ENCODE results near the gene SSBP1.
"Not testable (repeated sequence)": the region's sequence is repeated elsewhere in the genome, so short reads cannot be mapped to it uniquely, and the experiment has no call there.

SSBP1 gene

GRCh38 chr7:141709749-141710148 is 28.4 kb upstream of the SSBP1 start:
- no peak for DNase-seq

DNA sequence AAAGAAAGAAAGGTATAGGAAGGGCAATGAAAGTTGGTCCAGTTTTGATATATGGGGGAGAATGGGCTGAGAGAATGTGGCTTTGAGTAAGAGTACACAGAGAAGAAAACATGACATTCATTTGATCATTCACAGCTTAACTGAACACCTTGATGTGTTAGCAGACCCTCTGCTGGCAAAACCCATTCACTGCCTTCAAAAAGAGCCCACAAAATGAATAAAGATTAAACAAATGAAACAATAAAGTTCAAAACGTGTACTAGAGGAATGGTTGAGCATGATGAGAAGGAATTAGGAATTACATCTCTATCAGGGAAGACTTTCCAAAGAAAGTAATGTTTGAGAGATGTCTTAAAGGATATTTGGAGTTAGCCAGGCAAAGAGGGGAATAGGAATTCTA is 27.9 kb upstream of the SSBP1 start:
- DNase-seq: no peak

DNA sequence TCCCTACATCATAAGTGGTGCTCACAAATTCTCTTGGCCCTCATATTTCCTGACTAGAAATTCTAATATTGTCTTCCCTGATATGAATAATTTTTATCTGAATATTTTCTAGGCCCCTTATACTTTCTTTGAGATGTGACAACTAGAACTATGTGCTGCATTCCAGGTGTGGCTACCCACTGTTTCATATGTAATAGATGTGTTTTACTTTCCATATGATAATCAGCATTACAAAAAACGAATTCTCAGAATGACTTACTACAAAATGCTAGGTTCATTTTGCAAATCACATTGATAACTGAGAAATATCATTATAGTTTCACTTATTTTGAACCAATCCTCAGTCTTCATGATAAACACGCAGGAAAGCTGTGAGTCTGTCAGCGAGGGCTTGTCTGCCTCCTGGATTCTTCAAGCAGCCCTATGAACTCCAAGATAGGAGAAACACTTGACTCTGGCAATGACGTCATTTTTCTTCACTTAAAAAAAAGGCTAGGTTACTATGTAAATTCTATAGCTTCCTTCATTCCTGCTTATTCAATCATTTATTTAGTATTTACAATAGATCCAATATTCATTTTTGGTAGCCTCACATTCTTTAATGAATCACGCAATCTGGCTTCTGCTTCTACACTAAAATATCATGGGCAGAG is 25.4 kb upstream of the SSBP1 start:
- DNase-seq: no peak

DNA sequence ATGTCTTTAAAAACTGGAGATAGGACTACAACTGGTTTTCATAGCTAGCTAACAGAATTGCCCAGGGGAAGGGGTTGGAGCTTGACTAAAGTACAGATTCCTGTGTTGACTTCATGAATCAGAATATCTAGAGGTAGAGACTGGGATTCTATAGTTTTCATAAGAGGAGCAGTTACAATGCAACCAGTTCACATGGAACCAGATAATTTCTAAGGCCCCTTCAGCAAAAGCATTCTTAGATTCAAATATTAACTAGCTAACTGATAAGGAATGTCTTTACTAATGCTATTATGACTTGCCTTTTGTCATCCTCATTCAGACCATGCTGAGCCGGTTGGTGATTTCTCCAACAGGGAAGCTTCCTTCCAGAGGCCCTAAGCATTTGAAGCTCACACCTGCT is 24.3 kb upstream of the SSBP1 start:
- DNase-seq: no peak

- DNase-seq: no peak
These were observed 23.6 kb upstream of the SSBP1 start for GRCh38 chr7:141714571-141714970.

DNA sequence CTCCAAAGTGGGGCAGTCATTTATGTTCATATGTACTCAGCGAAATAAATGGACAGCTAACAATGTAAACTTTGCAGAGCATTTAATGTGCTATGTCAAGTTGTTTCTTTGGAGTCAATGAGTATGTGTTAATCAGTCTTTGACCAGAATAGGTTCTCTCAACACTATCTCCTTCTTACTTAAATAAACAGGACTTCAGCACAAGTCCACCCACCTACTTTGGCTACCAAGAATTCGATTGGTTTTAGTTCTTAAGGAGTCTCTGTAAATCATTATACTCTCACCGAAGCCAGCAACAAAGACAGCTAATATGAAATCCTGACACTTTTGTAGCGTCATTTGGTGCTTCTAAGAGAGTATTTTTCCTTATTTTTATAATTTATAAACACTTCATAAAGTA is 23.1 kb upstream of the SSBP1 start:
- no peak for DNase-seq

DNA sequence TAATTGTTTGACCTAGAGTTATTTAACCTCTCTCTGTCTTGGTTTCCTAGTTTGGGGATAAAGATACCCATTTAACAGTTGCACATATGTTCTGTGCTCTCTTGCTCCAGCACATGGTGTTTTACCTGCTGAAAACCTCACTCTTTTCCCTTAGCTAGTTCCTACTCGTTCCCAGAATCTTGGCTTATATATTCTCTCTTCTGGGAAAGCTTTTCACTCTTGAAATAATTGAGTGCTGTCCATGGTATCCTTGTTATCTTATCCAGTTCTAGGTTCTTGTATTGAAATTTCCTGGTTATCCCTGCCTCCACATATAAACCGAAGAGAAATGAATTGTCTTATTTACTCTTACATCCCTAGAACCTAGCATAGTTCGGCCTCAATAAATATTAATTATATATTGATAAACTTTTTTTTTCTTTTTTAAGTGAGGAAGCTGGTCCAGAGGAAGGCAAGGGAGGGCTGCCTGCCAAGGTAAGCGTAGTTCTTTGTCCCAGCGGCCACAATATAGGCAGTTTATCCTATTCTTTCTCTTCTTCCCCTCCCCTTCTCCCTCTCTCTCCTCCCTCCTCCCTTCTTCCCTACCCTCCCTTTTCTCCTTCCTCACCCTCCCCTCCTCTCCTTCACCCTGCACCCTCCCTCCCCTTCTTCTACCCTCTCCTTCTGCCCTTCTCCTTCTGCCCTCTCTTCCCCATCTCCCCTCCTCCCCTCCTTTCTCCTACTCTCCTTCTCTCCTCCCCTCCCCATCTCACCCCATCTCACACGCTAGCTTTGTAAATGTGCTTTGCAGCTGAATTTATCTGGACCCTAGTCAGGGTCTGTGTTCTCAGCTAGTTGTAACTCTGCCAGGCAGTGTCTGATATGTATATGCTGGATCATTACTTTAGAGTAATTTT is 22.1 kb upstream of the SSBP1 start:
- DNase-seq: no peak

GRCh38 chr7:141717450-141717849 is 20.7 kb upstream of the SSBP1 start:
- no peak for DNase-seq

DNA sequence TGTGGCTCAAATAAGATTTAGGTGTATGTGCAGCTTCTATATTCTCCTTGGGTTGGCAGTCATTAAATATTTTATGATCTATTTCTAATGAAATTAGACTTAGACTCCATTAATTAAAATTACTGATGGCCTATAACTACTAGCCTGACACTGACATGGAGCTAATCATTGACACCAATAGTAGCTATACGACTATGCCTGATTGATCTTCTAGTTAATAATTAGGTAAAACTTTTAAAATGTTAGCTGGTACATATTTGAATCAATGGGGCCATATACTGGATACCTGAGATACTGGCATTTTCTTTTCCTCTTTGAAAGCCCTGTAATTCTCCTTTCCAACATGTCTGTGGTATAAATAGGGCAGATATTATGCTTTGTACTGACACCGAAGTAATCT is 15.6 kb upstream of the SSBP1 start:
- no peak for DNase-seq

GRCh38 chr7:141729020-141729419 is 9.1 kb upstream of the SSBP1 start:
- DNase-seq: no peak

DNA sequence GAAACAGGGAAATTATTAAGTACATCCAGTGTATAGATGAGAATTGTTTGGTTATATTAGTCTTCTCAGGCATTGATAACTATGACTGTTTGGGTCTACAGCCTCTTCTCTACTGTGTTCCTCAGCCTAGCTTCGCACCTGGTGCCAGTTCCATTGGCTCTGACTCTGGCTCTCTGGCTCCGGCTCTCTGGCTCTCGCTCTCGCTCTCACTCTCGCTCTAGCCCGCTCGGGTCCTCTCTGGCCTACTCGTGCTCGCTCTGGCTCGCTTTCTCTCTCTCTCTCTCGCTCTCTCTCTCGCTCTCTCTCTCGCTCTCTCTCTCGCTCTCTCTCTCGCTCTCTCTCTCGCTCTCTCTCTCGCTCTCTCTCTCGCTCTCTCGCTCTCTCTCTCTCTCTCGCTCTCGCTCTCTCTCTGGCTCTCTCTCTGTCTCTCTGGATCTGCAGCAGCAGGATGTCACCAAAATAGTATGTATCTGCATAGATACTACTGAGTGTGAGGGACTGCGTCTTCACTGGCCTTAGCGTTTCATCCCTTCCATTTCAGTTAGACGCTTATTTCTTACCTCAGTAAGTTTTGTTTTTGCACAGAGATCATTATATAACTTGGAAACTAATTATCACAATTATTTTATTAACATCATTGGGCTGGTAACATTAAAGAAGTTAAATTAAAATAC is 6.5 kb upstream of the SSBP1 start:
- no peak for DNase-seq

DNA sequence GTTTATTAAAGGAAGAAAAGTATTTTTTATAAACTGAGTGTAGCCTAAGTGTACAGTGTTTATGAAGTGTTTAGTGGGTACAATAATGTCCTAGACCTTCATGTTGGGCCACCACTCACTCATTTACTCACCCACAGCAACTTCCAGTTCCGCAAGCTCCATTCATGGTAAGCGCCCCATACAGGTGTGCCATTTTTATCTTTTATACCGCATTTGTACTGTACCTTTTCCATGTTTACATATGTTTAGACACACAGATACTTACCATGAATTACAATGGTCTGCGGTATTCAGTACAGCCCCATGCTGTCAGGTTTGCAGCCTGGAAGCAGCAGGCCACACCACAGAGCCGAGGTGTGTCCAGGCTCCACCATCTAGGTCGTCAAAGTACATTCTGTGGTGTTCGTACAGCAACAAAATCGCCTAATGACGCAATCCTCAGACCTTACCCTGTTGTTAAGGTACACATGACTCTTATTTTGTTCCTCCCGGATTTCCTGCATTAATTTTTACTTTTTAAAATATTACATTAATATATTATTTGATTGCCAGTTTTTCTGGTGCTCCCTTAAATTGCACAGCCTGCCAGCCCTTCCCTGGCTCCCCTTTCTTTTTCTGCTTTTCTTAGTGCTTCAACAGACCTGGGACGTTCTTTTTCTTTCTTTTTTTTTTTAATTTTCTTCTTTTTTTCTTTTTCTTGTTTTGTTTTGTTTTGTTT is 881 bp upstream of the SSBP1 start:
- no peak for DNase-seq

DNA sequence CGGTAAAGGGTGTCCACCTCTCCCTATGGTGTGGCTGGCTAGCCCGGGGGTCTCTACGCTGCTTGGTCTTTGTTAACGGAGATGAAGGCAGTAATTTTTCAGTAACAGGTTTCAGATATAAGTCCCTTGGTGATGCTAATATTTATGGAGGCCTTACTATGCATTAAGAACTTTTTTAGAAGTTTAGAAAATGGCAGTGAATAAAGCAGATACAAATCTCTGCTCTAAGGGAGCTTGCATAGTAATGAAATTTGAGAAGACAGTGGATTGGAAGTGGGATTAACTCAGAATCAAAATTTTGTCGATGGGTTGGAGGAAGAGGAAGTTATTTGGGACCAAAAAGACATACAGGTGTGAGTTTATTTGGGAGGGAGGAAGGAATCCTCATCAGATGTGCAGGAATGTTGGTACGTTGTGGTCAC is 445 bp downstream of the SSBP1 start:
- DNase-seq: no peak

DNA sequence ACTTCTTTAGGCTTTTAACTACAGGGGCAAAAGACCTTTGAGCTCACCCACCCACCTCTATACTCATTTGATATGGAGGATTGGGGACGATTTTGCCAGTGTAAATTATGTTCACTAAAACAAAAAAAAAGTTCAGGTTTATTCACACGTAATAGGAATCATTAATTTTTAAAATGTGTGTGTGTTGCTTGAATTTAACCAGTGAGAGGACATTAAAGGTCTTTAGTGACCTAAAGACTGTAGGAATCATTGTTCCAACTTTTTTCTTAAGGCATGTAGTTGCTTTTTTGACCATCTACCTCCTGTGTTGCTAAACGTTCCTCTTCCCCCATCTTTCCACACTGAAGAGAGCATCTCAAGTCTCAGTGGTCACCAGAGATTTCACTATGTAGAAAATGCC is 1.1 kb downstream of the SSBP1 start:
- DNase-seq: no peak

- DNase-seq: no peak
These were observed 4.1 kb downstream of the SSBP1 start for GRCh38 chr7:141742229-141742628.

- DNase-seq: no peak
These were observed 6.0 kb downstream of the SSBP1 start for GRCh38 chr7:141744131-141744530.

DNA sequence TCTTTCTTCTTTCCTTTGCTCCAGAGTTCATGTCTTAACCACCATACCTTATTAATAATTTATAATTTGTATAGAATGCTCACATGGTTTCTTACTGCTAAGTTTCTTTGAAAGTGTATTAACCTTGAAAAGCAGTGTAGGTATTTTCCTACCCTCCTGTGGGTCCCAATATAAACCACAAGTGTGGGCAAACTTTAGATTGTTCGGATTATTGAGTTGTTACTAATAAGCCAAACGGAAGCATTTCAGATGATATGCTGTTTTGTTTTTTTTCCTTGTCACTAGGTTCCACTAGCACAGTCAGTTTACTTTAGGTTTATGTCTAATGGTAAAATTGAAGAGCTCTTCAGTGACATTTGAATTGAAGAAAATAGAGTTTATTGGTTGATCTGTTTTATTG is 10.2 kb downstream of the SSBP1 start:
- no peak for DNase-seq

GRCh38 chr7:141751904-141752303 is 13.7 kb downstream of the SSBP1 start:
- DNase-seq: peak; percentile 26

DNA sequence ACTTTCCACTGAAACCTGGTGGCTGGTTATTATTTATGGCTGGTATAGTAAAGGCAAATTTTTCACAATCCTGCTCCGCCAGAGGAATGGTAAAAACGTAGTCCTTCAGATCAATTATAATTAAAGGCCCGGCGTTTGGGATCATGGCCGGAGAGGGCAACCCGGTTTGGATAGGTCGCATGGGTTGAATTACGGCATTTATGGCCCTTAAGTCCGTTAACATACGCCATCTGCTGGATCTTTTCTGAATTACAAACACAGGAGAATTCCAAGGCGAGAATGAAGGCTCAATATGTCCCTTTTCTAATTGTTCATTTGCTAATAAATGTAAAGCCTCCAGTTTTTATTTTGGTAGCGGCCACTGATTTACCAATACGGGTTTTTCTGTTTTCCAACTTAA is 14.5 kb downstream of the SSBP1 start:
- DNase-seq: no peak

DNA sequence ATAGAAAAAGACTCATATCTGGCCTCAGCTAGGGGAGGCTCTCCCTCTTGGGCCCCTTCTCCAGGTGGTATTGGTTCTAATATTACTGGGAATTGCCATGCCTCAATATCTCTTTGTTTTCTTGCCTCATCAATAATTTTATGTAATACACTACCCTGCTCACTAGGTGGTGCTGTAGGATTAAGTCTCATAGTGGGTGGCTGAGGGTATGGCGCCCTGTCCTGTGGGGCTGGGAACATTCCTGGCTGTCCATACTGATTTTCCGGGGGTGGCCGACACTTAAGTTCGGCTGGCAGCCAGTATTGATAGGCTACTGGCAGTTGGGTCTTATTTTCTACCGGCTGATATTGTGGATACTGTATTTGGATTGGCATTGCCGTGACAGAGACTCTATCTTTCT is 16.8 kb downstream of the SSBP1 start:
- DNase-seq: peak; percentile 5

GRCh38 chr7:141763797-141764196 is 25.6 kb downstream of the SSBP1 start, which contains the start of gene TAS2R3:
TAS2R3 (plus strand) TSS chr7:141764097; CDS start chr7:141764159, 62 bp downstream.
- no peak for DNase-seq

DNA sequence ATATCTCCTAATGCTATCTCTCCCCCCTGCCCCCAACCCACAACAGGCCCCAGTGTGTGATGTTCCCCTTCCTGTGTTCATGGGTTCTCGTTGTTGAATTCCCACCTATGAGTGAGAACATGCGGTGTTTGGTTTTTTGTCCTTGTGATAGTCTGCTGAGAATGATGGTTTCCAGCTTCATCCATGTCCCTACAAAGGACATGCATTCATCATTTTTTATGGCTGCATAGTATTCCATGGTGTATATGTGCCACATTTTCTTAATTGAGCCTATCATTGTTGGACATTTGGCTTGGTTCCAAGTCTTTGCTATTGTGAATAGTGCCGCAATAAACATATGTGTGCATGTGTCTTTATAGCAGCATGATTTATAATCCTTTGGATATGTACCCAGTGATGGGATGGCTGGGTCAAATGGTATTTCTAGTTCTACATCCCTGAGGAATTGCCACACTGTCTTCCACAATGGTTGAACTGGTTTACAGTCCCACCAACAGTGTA is 32.0 kb downstream of the SSBP1 start:
- not testable (repeated sequence) for DNase-seq

GRCh38 chr7:141776374-141776773 is 38.2 kb downstream of the SSBP1 start, which contains the start of gene TAS2R4:
TAS2R4 (plus strand) TSS chr7:141776674; CDS start chr7:141778489, 1,815 bp downstream.
- no peak for DNase-seq

Data from fibroblast of skin of scalp (primary cell).